Breast epithelium (tissue), 3 donors: ENCODE results near the gene LCN10.

ENCODE experiments used
- CTCF ChIP-seq, 3 donors: fragments of 450-650 bp; IDR thresholded peaks; one replicate each; pipeline ENCODE4 v1.5.1; 2016 to 2017; ENCODE audit warnings: antibody characterized with exemption in 3 of 3, mild to moderate bottlenecking in 3 of 3, moderate library complexity in 3 of 3
- POLR2A ChIP-seq: fragments of 450-650 bp; IDR thresholded peaks from one replicate; pipeline ENCODE4 v1.6.1; 2016; ENCODE audit warnings: antibody characterized with exemption, mild to moderate bottlenecking, moderate library complexity

- no peak for TF ChIP-seq CTCF (IDR thresholded peaks at IDR 0.05)
- TF ChIP-seq POLR2A, result no peak
These were observed 51.2 kb downstream of the LCN10 start for GRCh38 chr9:136691316-136692184.
